ENCODE measurements around the gene ERN1. TPM values are rescaled to one million over a fixed set of nuclear protein-coding genes. Genes with fewer than 3 reads are reported as not detected.
A peak's percentile ranks its signal among the peaks of the same experiment; 100 is the strongest.

The ERN1 gene
- total RNA-seq, 1 donor from 2014 or later: 22.1 TPM

- FAIRE-seq: no peak
- no peak for TF ChIP-seq CTCF (IDR thresholded peaks at IDR 0.05; ENCODE audit: insufficient read depth, low read length, severe bottlenecking)
- H3K4me3 ChIP-seq (ENCODE audit: low read depth, low read length): no peak overlapping the region
- H3K27me3 ChIP-seq (ENCODE audit: control insufficient read depth, insufficient read depth, low read length): no peaks in the 10 kb centered on the region
- H3K36me3 ChIP-seq (ENCODE audit: control insufficient read depth, insufficient read depth, low read length): peaks cover 6% of the 10 kb centered on the region
- no peak for DNase-seq (ENCODE audit: low read depth)
These were observed 42.5 kb downstream of the ERN1 start for GRCh38 chr17:64087252-64088005.

GRCh38 chr17:64085650-64086005 is 44.3 kb downstream of the ERN1 start:
- no peak for TF ChIP-seq CTCF (IDR thresholded peaks at IDR 0.05; ENCODE audit: insufficient read depth, low read length, severe bottlenecking)
- no peak for DNase-seq (ENCODE audit: low read depth)
- no peak for FAIRE-seq
- peaks cover 4% of the 10 kb centered on the region for H3K36me3 ChIP-seq (ENCODE audit: control insufficient read depth, insufficient read depth, low read length)
- H3K4me3 ChIP-seq (ENCODE audit: low read depth, low read length): no peak overlapping the region
- no peaks in the 10 kb centered on the region for H3K27me3 ChIP-seq (ENCODE audit: control insufficient read depth, insufficient read depth, low read length)

GRCh38 chr17:64084940-64085649 is 44.8 kb downstream of the ERN1 start:
- H3K4me3 ChIP-seq (ENCODE audit: low read depth, low read length): no peak overlapping the region
- no peaks in the 10 kb centered on the region for H3K27me3 ChIP-seq (ENCODE audit: control insufficient read depth, insufficient read depth, low read length)
- no peak for TF ChIP-seq CTCF (IDR thresholded peaks at IDR 0.05; ENCODE audit: insufficient read depth, low read length, severe bottlenecking)
- peak; percentile 42 for DNase-seq (ENCODE audit: low read depth)
- no peak for FAIRE-seq
- peaks cover 4% of the 10 kb centered on the region for H3K36me3 ChIP-seq (ENCODE audit: control insufficient read depth, insufficient read depth, low read length)

- DNase-seq (ENCODE audit: low read depth) (peak; percentile 81), FAIRE-seq (no peak)
- Histone ChIP-seq H3K36me3 (ENCODE audit: control insufficient read depth, insufficient read depth, low read length) (peaks cover 5% of the 10 kb centered on the region), H3K4me3 (ENCODE audit: low read depth, low read length) (no peak overlapping the region), H3K27me3 (ENCODE audit: control insufficient read depth, insufficient read depth, low read length) (no peaks in the 10 kb centered on the region)
- TF ChIP-seq CTCF (IDR thresholded peaks at IDR 0.05; ENCODE audit: insufficient read depth, low read length, severe bottlenecking): no peak
These were observed 45.6 kb downstream of the ERN1 start for GRCh38 chr17:64084086-64084939.

DNA sequence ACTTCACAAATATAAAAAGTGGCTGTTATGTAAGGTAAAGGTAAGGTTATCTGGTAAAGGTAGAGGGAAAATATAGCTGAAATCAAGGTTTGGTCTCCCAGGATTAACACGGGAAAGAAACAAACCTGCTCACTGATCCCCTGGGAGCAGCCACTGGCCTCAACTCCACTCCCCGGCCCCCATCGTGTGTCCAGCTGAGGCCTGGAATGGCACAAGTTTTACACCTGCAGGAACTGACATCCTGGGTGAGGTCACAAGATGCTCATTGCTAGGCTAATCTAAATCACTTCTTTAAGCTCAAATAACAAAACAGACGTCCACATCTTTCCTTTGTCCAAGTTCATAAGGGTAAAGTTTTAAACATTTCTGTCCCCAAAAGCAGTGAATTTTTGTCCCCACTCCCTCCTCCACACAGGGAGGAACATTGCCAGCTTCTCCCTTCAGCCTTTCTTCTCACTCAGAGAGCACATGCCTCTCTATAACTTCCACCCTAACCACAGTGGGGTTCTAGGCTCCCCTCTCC is 46.3 kb downstream of the ERN1 start:
- H3K36me3 ChIP-seq (ENCODE audit: control insufficient read depth, insufficient read depth, low read length): peaks cover 4% of the 10 kb centered on the region
- DNase-seq (ENCODE audit: low read depth) (no peak), FAIRE-seq (no peak)
- no peaks in the 10 kb centered on the region for H3K27me3 ChIP-seq (ENCODE audit: control insufficient read depth, insufficient read depth, low read length)
- H3K4me3 ChIP-seq (ENCODE audit: low read depth, low read length): no peak overlapping the region
- no peak for TF ChIP-seq CTCF (IDR thresholded peaks at IDR 0.05; ENCODE audit: insufficient read depth, low read length, severe bottlenecking)
